ENCODE data around the gene BCAS1.

The BCAS1 gene

GRCh38 chr20:53923566-53924369 is 146.6 kb downstream of the BCAS1 start:
- no peak overlapping the region for H3K4me3 ChIP-seq (ENCODE audit: low read depth, low read length)
- TF ChIP-seq MYC (IDR thresholded peaks at IDR 0.05; ENCODE audit: low read depth, low read length) = no peak
- TF ChIP-seq POLR2A (IDR thresholded peaks at IDR 0.05; ENCODE audit: extremely low read depth, insufficient read length) = no peak
- no peak for TF ChIP-seq MAX (IDR thresholded peaks at IDR 0.05; ENCODE audit: low read depth, low read length)
- TF ChIP-seq CTCF (IDR thresholded peaks at IDR 0.05; ENCODE audit: low read depth, low read length) = no peak
- peak; percentile 44 for DNase-seq (ENCODE audit: low read depth)

GRCh38 chr20:53922901-53923314 is 147.5 kb downstream of the BCAS1 start:
- no peak for TF ChIP-seq POLR2A (IDR thresholded peaks at IDR 0.05; ENCODE audit: extremely low read depth, insufficient read length)
- TF ChIP-seq MAX (IDR thresholded peaks at IDR 0.05; ENCODE audit: low read depth, low read length) = no peak
- TF ChIP-seq MYC (IDR thresholded peaks at IDR 0.05; ENCODE audit: low read depth, low read length) = peak; percentile 64; the same call in 1 of the 2 replicates
- TF ChIP-seq CTCF (IDR thresholded peaks at IDR 0.05; ENCODE audit: low read depth, low read length) = no peak
- DNase-seq (ENCODE audit: low read depth) = peak; percentile 97

GRCh38 chr20:53921443-53921973 is 148.9 kb downstream of the BCAS1 start:
- no peak for DNase-seq (ENCODE audit: low read depth)
- no peak for TF ChIP-seq POLR2A (IDR thresholded peaks at IDR 0.05; ENCODE audit: extremely low read depth, insufficient read length)
- TF ChIP-seq MYC (IDR thresholded peaks at IDR 0.05; ENCODE audit: low read depth, low read length) = no peak; the same call in 1 of the 2 replicates
- no peak for TF ChIP-seq CTCF (IDR thresholded peaks at IDR 0.05; ENCODE audit: low read depth, low read length)
- TF ChIP-seq MAX (IDR thresholded peaks at IDR 0.05; ENCODE audit: low read depth, low read length) = no peak
- H3K4me3 ChIP-seq (ENCODE audit: low read depth, low read length) = no peak overlapping the region

More at GRCh38 chr20:53922901-53923314, 147.5 kb downstream of the BCAS1 start:
- no peak overlapping the region for H3K4me3 ChIP-seq (ENCODE audit: low read depth, low read length)

- no peak for TF ChIP-seq CTCF (IDR thresholded peaks at IDR 0.05; ENCODE audit: low read depth, low read length)
- no peak for TF ChIP-seq MYC (IDR thresholded peaks at IDR 0.05; ENCODE audit: low read depth, low read length)
- TF ChIP-seq POLR2A (IDR thresholded peaks at IDR 0.05; ENCODE audit: extremely low read depth, insufficient read length) = no peak
- TF ChIP-seq MAX (IDR thresholded peaks at IDR 0.05; ENCODE audit: low read depth, low read length) = no peak
- no peak overlapping the region for H3K4me3 ChIP-seq (ENCODE audit: low read depth, low read length)
Measured at GRCh38 chr20:53920647-53921245, 149.6 kb downstream of the BCAS1 start.

GRCh38 chr20:53919886-53920285 is 150.5 kb downstream of the BCAS1 start:
- no peak for TF ChIP-seq MYC (IDR thresholded peaks at IDR 0.05; ENCODE audit: low read depth, low read length)
- TF ChIP-seq POLR2A (IDR thresholded peaks at IDR 0.05; ENCODE audit: extremely low read depth, insufficient read length) = no peak
- TF ChIP-seq MAX (IDR thresholded peaks at IDR 0.05; ENCODE audit: low read depth, low read length) = no peak
- no peak for TF ChIP-seq CTCF (IDR thresholded peaks at IDR 0.05; ENCODE audit: low read depth, low read length)
- H3K4me3 ChIP-seq (ENCODE audit: low read depth, low read length) = no peak overlapping the region
- no peak for DNase-seq (ENCODE audit: low read depth)

More at GRCh38 chr20:53920647-53921245, 149.6 kb downstream of the BCAS1 start:
- no peak for DNase-seq (ENCODE audit: low read depth)

Data from NB4 (cell line).